NCI-H1092 (cell line): ENCODE measurements around the gene CREB3L2.
"Not testable (repeated sequence)": the region's sequence is repeated elsewhere in the genome, so short reads cannot be mapped to it uniquely, and the experiment has no call there.

Experiments
- DNase-seq: peaks from one replicate; lab custom pipeline; 2025; lab: John Stamatoyannopoulos, UW

The CREB3L2 gene

DNA sequence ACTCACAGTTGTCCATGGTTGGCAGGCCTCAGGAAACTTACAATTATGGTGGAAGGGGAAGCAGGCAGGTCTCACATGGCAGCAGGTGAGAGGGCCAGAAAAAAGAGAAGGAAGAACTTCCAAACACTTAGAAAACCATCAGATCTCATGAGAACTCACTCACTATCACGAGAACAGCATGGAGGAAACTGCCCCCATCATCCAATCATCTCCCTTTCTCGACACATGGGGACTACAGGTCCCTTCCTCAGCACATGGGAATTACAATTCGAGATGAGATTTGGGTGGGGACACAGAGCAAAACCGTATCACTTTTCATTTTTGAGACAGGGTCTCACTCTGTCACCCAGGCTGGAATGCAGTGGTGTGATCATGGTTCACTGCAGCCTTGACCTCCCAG is 12.3 kb upstream of the CREB3L2 start:
- DNase-seq, result not testable (repeated sequence)

DNA sequence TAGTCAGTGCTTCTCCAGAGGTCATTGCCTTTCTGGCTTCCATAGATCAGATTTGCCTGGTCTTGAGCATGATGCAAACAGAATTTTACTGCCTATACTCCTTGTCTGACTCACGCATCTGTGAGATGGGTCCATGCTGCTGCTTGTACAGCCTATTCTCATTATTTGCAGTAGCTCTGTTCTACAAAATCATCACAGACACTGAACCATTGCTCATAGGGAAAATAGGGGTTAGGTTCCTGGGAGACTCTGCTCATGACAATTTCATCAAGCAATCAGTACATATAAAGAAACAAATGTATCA is 7.4 kb upstream of the CREB3L2 start:
- no peak for DNase-seq

DNA sequence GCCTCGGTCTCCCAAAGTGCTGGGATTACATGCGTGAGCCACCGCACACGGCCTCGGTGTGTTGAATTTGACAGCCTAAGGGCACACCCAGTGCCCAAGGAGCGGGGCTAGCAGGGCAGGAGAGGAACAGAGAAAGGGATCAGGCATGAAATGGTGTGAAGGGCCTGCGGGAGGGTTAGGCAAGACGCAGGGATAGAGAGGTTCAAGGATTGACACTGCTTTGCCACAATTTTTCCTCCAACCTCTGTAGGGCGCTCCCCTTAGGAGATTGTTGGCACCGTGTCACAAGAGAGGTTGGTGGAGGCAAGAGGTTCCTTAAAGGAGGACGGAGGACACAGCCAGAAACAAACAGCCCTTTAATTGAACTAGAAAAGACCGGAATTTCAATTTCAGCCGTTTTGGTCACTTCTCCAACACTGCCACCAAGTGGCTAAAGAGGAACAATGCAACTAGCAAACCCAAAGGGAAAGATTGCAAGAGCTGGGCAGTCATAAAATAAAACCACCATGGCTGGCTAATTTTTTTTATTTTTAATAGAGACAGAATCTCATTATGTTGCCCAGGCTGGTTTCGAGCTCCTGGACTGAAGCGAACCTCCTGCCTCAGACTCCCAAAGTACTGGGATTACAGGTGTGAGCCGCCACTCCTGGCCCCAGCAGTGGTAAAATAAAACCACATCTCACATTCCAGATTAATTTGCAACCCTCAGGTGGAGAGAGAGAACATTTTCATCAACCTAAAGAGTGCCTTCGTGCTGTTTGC is 6.9 kb upstream of the CREB3L2 start:
- peak; percentile 30 for DNase-seq

DNA sequence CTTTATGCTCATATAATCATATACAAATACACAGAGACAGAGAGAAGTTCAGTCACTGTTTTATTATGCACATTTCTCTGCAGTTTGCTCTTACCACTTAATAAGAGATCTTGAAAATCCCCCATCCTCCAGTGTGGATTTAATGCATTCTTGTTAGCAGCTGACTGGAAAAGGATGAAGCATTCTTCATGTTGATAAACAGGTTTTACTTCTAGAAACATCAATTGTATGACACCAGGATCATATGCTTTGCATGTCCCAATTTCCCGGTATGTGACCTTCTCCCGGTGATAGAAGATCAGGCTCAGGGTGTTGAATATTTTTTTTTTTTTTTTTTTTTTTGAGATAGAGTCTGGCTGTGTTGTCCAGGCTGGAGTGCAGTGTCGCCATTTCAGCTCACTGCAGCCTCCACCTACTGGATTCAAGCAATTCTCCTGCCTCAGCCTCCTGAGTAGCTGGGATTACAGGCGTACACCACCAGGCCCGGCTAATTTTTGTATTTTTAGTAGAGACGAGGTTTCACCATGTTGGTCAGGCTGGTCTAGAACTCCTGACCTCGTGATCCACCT is 6.2 kb upstream of the CREB3L2 start:
- no peak for DNase-seq

DNA sequence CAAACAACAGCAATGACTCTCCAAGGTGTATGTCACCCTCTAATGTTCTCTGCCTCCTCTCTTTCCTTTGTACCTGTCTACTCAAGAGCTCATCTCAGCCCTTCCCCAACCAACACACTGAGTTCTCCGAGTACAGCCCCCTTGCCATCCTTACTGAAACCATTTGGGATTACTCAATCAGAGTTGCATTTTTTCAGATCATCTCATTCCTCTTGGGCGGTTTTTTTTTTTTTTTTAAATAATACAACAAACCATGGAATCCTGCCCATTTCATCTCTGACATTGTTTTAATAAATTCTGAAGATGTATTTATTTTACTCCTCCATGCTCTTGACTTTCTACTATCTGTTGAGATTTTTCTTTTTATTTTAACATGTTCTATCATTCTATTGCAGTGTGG is 4.2 kb upstream of the CREB3L2 start:
- DNase-seq, result no peak

DNA sequence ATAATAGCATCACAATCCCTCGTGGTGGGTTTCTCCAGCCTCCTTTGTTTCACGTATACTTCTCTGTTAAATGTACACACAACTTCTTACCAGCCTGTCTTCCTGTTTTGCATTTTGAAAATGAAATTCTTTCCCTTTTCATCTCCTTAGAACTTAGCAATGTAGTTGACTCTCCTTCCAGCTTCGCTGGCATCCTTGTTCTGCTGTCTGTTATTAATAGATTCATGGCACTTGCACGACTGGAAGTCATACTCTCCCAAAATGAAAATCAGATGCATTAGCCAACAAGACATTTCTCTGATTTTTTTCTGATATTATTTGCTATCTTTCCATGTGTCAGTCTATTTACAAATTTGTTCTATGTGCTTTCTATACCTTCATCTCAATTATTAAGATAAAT is 3.0 kb upstream of the CREB3L2 start:
- no peak for DNase-seq

DNA sequence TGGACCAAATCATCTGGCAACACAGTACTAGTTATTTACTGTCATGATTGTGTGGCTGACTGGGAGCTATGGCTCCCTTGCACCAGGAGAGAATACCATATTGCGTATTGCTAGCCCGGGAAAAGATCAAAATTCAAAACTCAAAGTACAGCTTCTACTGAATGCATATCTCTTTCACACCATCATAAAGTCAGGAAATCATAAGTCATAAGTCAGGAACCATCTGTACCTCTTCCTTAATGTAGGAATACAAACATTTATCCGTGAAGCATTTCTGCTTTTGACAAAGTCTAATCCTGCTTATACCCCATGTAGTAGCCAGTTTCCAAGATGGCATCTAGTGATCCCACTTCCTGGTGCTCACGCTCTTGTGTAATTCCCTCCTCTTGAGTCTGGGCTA is 2.2 kb upstream of the CREB3L2 start:
- no peak for DNase-seq

DNA sequence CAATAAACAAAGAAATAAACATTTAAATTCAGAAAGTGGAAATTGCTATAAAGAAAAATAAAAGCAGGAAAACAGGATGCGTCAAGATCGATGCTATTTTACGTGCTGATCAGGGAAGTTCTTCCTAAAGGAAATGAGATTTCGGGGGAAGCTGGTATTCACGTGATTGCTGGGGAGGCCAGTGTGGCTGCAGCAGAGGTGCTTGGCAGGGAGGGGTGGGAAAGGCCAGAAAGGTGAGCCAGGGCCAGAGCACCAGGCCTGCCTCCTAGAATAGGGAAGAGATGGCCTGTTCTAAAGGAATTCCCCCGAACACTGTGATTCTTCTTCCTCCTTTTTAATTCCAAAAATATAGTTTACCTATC is 923 bp upstream of the CREB3L2 start:
- DNase-seq, result no peak

DNA sequence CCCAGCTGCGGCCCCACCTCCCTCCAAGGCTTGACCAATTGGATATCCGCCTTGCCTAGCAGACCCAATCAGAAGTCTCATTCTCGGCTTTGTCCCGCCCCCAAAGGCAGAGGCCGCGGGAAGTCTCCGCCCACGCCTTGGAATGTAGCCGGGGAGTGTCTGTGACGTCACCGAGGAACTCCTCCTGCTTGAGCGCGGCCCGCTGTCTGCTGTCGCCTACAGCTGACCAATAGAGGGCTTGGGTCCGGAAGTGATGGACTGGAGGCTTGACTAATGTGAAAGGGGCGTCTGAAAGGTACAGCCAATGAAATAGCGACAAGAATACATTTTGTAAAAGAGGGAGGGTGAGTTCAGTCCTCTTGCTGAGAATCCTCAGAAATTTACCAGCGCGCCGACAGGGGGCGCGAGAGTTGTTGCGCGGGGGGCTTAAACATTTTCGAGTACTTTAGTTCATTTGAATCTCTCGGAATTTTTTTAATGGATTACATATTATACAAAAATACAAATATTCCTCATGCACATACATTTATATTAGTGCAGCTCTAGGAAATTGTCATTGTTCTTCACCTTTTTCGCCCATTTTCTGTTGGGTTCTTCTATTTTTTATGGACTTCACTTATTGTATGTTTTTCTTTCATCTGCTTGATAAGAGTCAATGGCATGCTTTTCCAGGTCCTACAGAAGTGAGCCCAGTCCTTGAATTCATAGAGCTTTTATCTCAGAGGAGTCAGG is 376 bp upstream of the CREB3L2 start:
- peak; percentile 99 for DNase-seq

DNA sequence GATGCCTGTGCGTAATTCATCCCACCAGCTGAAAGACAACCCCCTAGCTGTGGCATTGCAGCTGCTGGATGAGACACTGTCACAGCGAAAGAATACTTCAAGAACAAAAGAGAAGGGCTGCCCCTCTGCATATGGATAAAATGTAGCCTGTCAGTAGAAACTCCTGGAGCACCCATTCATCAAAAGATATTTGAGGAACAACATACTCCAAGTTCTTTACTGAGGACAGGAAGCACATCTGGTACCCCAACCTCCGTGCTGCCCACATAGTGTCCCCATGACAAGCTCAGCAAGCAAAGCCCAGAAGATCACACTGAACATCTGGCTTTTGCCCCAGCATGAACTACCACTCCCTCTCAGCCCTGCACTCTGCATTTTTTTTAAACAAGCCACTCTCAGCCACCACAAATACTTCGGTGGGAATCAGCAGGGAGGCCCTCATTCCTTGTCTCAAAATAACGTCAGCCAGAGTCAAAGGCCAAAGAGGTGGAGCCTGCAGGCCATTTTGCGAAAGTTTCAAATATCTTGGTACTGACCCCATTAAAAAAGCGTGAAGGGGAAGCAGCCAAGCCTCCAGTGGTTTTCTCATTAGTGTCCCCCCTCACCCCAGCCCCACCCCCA is 1.7 kb downstream of the CREB3L2 start:
- DNase-seq, result no peak

DNA sequence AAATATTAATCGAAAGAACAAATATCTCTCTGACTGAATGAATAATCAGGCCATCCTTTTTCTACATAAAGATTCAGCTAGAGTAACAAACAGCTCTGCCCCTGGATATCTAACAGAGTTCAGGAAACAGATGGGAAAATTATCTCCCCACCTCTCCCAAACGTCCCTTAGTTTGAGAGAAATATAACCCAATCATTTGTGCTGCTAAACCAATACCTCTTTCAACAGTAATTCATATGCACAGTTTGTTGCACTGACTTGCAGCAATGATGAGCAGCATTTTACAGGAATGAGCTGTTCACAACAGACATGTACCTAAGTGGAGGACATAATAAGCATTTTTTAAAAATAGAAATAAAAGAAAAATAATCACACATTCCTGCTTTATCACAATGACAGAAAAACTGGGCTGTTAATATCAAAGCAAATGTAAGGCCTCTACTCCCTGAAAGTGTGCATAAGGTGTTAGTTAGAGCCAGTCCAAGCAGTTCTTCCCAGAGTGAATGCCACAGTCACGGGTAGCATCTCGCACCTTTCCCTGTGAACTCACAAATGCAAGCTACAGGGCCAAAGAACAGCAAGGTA is 2.3 kb downstream of the CREB3L2 start:
- DNase-seq, result no peak

DNA sequence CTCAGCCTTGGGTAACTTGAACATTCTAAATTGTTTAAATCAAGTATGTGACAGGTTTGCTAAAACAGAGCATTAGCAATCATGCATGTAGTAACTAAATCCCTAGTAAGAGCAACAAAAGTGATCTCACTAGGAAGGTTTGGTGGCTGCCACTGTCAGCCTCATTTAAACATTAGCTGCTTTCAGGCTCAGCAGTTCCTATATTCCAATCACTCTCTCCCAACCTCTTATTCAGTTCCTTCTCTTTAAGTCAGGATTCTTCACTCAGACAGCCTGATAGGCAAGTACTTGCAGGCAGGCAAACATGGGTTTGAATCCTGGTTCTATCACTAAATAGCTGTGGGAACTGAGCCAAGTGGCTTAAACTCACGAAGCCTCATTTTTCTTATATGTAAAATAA is 3.6 kb downstream of the CREB3L2 start:
- no peak for DNase-seq

DNA sequence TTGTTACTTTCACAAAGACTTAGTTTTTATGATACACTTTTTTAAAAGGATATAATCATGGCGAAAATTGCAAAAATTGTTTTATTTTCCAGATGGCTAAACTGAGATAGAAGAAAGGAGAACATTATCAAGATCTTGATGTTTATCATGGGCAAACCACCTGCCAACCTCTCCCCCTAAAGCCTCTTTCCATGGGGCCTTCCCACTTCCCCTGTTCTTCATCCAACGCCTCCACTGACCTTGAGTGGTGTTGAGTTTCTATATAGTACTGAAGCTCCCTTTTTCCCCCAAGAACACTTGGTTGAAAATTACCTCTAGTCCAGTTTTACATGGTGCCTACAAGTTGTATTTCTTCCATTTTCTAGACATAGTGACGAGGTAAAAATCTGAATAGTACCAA is 5.0 kb downstream of the CREB3L2 start:
- no peak for DNase-seq

DNA sequence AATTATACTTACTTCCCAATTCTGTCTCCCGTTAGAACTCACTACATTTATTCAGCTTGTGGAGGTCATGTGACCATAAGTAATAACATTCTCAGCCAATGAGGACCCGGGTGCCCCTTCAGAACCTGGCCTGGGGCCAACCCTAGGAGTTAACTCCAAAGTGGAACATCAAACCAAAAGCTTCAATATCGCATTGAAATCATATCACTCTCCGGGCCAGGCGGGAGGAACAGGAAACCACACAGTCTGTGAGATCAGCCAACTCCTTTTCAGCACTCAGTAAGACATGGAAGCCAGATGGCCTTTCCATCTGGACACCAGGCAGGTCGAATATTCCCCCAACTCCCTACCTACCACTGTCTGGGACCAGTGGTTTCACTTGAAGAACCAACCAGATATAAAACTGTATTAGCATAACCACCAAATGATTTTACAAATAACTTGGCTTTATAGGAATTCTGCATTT is 5.5 kb downstream of the CREB3L2 start:
- no peak for DNase-seq

DNA sequence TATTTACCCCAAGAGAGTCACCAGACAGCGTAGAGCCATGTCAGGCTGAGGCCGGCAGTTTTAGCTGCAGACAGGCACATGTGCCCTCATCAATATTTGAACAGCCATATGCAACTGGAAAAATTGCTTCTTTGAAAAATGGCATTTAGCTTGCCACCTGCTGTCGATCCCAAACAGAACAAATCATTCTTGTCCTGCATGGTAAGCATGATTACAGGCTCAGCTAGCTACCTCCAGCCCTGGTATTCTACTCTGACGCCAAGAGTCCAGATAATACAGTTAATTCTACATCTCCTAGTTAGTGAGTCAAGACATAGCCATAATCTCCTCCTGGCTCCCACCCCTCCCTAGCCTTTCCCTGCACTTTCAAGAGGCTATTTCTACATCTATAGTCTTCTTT is 7.7 kb downstream of the CREB3L2 start:
- no peak for DNase-seq

DNA sequence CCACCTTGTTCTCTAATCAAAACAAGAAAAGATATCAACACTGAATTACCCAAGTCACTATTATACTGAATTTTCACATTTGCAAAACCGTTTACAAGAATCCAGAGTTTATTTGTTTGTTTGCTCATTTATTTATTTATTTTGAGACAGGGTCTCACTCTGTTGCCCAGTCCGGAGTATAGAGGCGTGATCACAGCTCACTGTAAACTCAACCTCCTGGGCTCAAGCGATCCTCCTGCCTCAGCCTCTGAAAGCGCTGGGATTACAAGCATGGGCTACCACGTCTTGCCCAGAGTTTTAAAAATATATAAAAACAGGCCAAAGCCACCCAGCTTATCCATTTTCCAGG is 8.5 kb downstream of the CREB3L2 start:
- no peak for DNase-seq

DNA sequence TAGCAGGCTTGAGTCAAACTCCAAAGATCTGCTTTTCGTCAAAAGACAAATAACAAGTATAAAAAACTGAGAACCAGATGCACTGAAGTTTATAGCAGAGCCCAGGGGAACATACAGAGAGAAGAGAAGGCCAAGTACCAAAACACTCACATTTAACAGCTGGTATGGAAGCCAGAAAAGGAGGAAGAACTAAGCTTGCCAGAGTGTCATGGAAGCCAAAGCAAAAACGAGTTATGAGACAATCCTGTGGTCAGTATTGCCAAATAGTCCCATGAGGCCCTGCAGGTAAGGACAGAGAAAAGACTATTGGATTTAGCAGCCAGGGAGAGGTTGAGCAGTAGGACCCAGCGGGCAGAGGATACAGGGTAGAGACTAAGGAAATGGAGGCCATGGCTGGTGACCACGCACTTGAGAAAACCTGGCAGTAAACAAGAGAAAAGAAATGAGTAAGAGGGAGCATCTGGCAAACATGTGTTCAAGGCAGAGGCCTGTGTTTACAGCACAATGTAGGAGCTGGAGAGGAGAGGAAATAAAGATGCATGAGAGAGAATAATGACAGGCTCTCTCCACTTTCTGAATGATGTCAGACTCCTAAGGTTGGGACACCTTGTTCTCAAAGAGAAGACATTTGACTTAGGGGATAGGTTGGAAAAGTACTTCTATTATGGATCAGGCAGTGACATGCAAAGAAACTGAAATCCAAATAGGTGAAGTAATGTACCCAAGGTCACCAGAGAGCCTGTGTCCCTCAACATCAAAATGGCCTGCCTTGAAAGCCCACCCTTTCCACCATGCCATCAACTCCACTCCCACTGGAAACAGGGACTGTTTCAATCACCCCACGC is 9.1 kb downstream of the CREB3L2 start:
- DNase-seq, result no peak

DNA sequence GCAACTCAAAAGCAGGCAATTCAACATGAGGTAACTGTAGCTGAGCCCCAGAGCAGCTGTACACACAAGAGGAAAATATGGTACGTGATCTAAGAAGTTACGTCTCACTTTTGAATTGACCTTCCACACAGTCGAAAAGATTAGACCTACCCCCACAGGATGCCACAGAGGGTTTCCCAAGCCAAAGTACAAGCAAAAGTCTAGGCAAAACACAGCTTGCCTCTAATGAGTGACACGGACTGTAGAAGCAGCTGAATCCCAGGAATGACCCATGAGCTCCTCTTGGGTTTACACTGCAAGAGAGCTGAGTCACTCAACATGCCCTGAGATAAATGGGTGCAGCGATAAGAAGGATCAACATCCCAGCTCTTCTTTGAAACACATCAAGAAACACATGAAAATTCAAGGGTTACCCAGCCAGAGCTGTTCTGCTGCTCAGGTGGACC is 9.8 kb downstream of the CREB3L2 start:
- no peak for DNase-seq

DNA sequence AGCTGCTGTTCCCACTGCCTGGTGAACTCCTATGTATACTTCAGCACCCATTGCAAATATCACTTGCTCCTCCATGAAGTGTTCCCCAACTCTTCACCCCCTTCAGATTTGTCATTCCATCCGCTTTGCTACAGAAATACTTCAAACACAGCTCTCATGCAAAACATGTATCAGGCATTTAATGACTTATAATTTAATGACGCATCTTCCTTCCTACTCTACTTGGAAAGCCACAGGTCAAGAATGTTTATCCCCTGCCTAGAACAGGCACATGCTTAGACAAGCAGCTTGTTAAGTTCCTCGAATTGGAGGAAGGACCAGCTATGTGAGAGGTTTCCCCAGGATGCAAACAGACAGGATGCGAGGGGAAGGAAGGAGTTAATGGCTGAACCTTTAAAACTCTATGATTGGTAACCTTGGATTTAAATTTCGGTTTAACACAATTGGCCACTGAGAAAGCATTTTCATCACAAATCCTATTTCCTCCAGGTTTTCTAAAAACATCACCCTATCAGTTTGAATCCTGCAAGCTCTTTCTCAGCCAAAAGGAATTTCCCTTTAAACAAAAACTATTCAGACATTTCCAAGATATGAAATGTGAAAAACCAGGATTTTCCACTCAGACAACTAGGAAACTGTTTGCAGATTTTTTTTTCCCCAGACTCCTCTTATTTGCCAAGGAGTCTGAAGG is 11.5 kb downstream of the CREB3L2 start:
- DNase-seq, result no peak

DNA sequence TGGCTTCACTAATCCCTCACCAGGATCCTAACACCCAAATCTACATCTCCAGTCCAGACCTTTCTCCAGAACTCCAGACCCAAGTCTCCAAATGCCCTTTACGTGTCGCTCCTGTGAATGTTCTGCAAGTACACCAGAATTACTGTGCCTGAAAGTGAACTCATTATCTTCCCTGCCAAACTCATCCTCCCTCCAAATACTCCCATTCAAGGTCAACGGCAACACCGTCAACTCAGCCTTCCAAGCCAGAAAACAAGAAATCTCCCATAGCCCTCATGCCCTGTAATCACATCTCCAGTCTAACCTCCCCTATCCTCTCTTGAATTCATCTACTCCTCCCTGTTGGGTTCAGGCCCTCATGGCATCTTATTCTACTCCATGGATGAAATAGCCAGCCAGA is 12.3 kb downstream of the CREB3L2 start:
- DNase-seq, result no peak

DNA sequence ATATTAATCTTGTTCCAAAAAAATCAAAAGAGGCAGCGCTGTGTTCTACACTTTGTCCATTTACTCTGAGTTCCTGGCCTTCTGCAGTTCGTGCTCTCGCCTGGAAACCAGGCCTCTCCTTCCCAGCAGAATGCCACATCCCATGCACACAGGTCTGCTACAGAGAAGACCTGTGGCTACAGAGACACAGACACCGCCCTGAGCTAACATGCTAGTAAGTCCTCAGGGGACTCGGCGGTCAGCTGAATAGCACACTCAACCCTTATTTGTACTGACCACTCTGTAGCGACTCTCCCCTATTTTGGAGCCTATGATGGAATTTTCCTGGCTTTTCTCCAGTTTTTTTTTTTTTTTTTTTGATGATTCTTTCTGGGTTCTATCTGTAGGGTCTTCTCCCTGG is 12.8 kb downstream of the CREB3L2 start:
- no peak for DNase-seq
